ENCODE data around the gene BTG4.
A peak's percentile ranks its signal among the peaks of the same experiment; 100 is the strongest.

Gene BTG4

GRCh38 chr11:111548525-111548924 lies 36.3 kb upstream of the BTG4 start:
- Histone ChIP-seq H3K27me3 (ENCODE audit: control insufficient read depth, insufficient read depth, low read length) (no peaks in the 10 kb centered on the region), H3K9ac (ENCODE audit: low read depth, low read length) (no peak overlapping the region), H3K4me1 (ENCODE audit: control insufficient read depth, insufficient read depth, low read length) (peaks cover 10% of the 10 kb centered on the region), H3K36me3 (ENCODE audit: control insufficient read depth, insufficient read depth, low read length) (no peaks in the 10 kb centered on the region), H3K9me3 (ENCODE audit: control insufficient read depth, insufficient read depth, low read length) (no peaks in the 10 kb centered on the region), H3K4me3 (ENCODE audit: low read depth, low read length) (no peak overlapping the region)

- peaks cover 46% of the 10 kb centered on the region for H3K27me3 ChIP-seq (ENCODE audit: control insufficient read depth, insufficient read depth, low read length)
- peaks cover 11% of the 10 kb centered on the region for H3K4me1 ChIP-seq (ENCODE audit: control insufficient read depth, insufficient read depth, low read length)
- no peak overlapping the region for H3K9ac ChIP-seq (ENCODE audit: low read depth, low read length)
- peaks cover 4% of the 10 kb centered on the region for H3K9me3 ChIP-seq (ENCODE audit: control insufficient read depth, insufficient read depth, low read length)
- H3K36me3 ChIP-seq (ENCODE audit: control insufficient read depth, insufficient read depth, low read length): no peaks in the 10 kb centered on the region
- H3K4me3 ChIP-seq (ENCODE audit: low read depth, low read length): no peak overlapping the region
These were observed 30.6 kb upstream of the BTG4 start for GRCh38 chr11:111542606-111543275.

GRCh38 chr11:111541254-111542061 lies 29.3 kb upstream of the BTG4 start:
- no peak overlapping the region for H3K9ac ChIP-seq (ENCODE audit: low read depth, low read length)
- H3K27me3 ChIP-seq (ENCODE audit: control insufficient read depth, insufficient read depth, low read length): peaks cover 46% of the 10 kb centered on the region
- H3K4me3 ChIP-seq (ENCODE audit: low read depth, low read length): peak overlapping the region; percentile 83
- H3K36me3 ChIP-seq (ENCODE audit: control insufficient read depth, insufficient read depth, low read length): no peaks in the 10 kb centered on the region
- peaks cover 11% of the 10 kb centered on the region for H3K4me1 ChIP-seq (ENCODE audit: control insufficient read depth, insufficient read depth, low read length)
- H3K9me3 ChIP-seq (ENCODE audit: control insufficient read depth, insufficient read depth, low read length): peaks cover 4% of the 10 kb centered on the region

GRCh38 chr11:111540937-111541253 lies 28.7 kb upstream of the BTG4 start:
- no peaks in the 10 kb centered on the region for H3K36me3 ChIP-seq (ENCODE audit: control insufficient read depth, insufficient read depth, low read length)
- H3K9ac ChIP-seq (ENCODE audit: low read depth, low read length): no peak overlapping the region
- peaks cover 11% of the 10 kb centered on the region for H3K4me1 ChIP-seq (ENCODE audit: control insufficient read depth, insufficient read depth, low read length)
- H3K27me3 ChIP-seq (ENCODE audit: control insufficient read depth, insufficient read depth, low read length): peaks cover 46% of the 10 kb centered on the region
- peak overlapping the region; percentile 83 for H3K4me3 ChIP-seq (ENCODE audit: low read depth, low read length)
- H3K9me3 ChIP-seq (ENCODE audit: control insufficient read depth, insufficient read depth, low read length): peaks cover 4% of the 10 kb centered on the region

GRCh38 chr11:111540114-111540936 lies 28.1 kb upstream of the BTG4 start, which contains the start of gene LAYN:
Gene LAYN, plus strand, starts transcription at chr11:111540720. Its CDS starts 124 bp downstream, at chr11:111540844.
- Histone ChIP-seq H3K27me3 (ENCODE audit: control insufficient read depth, insufficient read depth, low read length) (peaks cover 46% of the 10 kb centered on the region), H3K9ac (ENCODE audit: low read depth, low read length) (no peak within 1 kb of the TSS), H3K4me1 (ENCODE audit: control insufficient read depth, insufficient read depth, low read length) (peaks cover 11% of the 10 kb centered on the region), H3K4me3 (ENCODE audit: low read depth, low read length) (peak within 1 kb of the TSS; percentile 83), H3K9me3 (ENCODE audit: control insufficient read depth, insufficient read depth, low read length) (peaks cover 4% of the 10 kb centered on the region), H3K36me3 (ENCODE audit: control insufficient read depth, insufficient read depth, low read length) (no peaks in the 10 kb centered on the region)

GRCh38 chr11:111539426-111540113 lies 27.4 kb upstream of the BTG4 start:
- Histone ChIP-seq H3K27me3 (ENCODE audit: control insufficient read depth, insufficient read depth, low read length) (peaks cover 46% of the 10 kb centered on the region), H3K9ac (ENCODE audit: low read depth, low read length) (no peak overlapping the region), H3K4me1 (ENCODE audit: control insufficient read depth, insufficient read depth, low read length) (peaks cover 11% of the 10 kb centered on the region), H3K4me3 (ENCODE audit: low read depth, low read length) (peak overlapping the region; percentile 83), H3K36me3 (ENCODE audit: control insufficient read depth, insufficient read depth, low read length) (no peaks in the 10 kb centered on the region), H3K9me3 (ENCODE audit: control insufficient read depth, insufficient read depth, low read length) (peaks cover 4% of the 10 kb centered on the region)

GRCh38 chr11:111538407-111539114 lies 26.4 kb upstream of the BTG4 start:
- H3K9ac ChIP-seq (ENCODE audit: low read depth, low read length): no peak overlapping the region
- H3K4me1 ChIP-seq (ENCODE audit: control insufficient read depth, insufficient read depth, low read length): peaks cover 11% of the 10 kb centered on the region
- peaks cover 46% of the 10 kb centered on the region for H3K27me3 ChIP-seq (ENCODE audit: control insufficient read depth, insufficient read depth, low read length)

GRCh38 chr11:111537336-111537860 lies 25.2 kb upstream of the BTG4 start:
- Histone ChIP-seq H3K9ac (ENCODE audit: low read depth, low read length) (no peak overlapping the region), H3K27me3 (ENCODE audit: control insufficient read depth, insufficient read depth, low read length) (peaks cover 37% of the 10 kb centered on the region), H3K9me3 (ENCODE audit: control insufficient read depth, insufficient read depth, low read length) (peaks cover 4% of the 10 kb centered on the region), H3K4me1 (ENCODE audit: control insufficient read depth, insufficient read depth, low read length) (peaks cover 11% of the 10 kb centered on the region), H3K36me3 (ENCODE audit: control insufficient read depth, insufficient read depth, low read length) (no peaks in the 10 kb centered on the region), H3K4me3 (ENCODE audit: low read depth, low read length) (no peak overlapping the region)

More at GRCh38 chr11:111538407-111539114, 26.4 kb upstream of the BTG4 start:
- peaks cover 4% of the 10 kb centered on the region for H3K9me3 ChIP-seq (ENCODE audit: control insufficient read depth, insufficient read depth, low read length)
- H3K4me3 ChIP-seq (ENCODE audit: low read depth, low read length): no peak overlapping the region
- no peaks in the 10 kb centered on the region for H3K36me3 ChIP-seq (ENCODE audit: control insufficient read depth, insufficient read depth, low read length)

GRCh38 chr11:111535281-111535680 lies 23.1 kb upstream of the BTG4 start:
- Histone ChIP-seq H3K9ac (ENCODE audit: low read depth, low read length) (no peak overlapping the region), H3K4me3 (ENCODE audit: low read depth, low read length) (no peak overlapping the region), H3K27me3 (ENCODE audit: control insufficient read depth, insufficient read depth, low read length) (peaks cover 22% of the 10 kb centered on the region), H3K4me1 (ENCODE audit: control insufficient read depth, insufficient read depth, low read length) (peaks cover 11% of the 10 kb centered on the region), H3K9me3 (ENCODE audit: control insufficient read depth, insufficient read depth, low read length) (peaks cover 4% of the 10 kb centered on the region), H3K36me3 (ENCODE audit: control insufficient read depth, insufficient read depth, low read length) (no peaks in the 10 kb centered on the region)

- Histone ChIP-seq H3K4me3 (ENCODE audit: low read depth, low read length) (no peak overlapping the region), H3K36me3 (ENCODE audit: control insufficient read depth, insufficient read depth, low read length) (no peaks in the 10 kb centered on the region), H3K4me1 (ENCODE audit: control insufficient read depth, insufficient read depth, low read length) (peaks cover 3% of the 10 kb centered on the region), H3K27me3 (ENCODE audit: control insufficient read depth, insufficient read depth, low read length) (no peaks in the 10 kb centered on the region), H3K9ac (ENCODE audit: low read depth, low read length) (no peak overlapping the region), H3K9me3 (ENCODE audit: control insufficient read depth, insufficient read depth, low read length) (no peaks in the 10 kb centered on the region)
These were observed 20.2 kb upstream of the BTG4 start for GRCh38 chr11:111532365-111532709.

All from iPS-15b (cell line).